GM12873 (cell line): Measurements from ENCODE around the gene TSPEAR.

ENCODE experiments used
- TF ChIP-seq, protein P1 (sequence below): IDR thresholded peaks from 2 replicates; pipeline ENCODE4 v1.5.1; 2012; ENCODE audit warnings: low read depth, mild to moderate bottlenecking, moderate library complexity, low read length, control low read depth; ENCODE audit not compliant: insufficient read depth; ENCODE audit errors: missing control alignments

The TSPEAR gene

DNA sequence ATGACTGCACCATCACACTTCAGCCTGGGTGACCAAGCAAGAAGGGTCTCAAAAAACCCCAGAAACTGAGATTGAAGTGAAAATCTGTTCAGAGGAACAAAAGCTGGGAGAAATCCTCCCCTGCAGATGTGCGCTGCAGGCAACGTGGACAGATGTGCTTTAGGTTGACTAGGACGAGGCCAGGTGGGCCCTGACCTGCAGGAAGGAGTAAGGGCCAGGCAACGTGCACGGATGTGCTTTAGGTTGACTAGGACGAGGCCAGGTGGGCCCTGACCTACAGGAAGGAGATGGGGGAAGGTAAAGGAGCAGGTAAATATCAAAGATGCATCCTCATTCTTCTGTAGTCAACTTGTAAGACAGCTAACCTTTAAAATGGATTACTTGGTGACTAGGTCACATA, 26.9 kb downstream of the TSPEAR start:
- TF ChIP-seq, protein P1, sequence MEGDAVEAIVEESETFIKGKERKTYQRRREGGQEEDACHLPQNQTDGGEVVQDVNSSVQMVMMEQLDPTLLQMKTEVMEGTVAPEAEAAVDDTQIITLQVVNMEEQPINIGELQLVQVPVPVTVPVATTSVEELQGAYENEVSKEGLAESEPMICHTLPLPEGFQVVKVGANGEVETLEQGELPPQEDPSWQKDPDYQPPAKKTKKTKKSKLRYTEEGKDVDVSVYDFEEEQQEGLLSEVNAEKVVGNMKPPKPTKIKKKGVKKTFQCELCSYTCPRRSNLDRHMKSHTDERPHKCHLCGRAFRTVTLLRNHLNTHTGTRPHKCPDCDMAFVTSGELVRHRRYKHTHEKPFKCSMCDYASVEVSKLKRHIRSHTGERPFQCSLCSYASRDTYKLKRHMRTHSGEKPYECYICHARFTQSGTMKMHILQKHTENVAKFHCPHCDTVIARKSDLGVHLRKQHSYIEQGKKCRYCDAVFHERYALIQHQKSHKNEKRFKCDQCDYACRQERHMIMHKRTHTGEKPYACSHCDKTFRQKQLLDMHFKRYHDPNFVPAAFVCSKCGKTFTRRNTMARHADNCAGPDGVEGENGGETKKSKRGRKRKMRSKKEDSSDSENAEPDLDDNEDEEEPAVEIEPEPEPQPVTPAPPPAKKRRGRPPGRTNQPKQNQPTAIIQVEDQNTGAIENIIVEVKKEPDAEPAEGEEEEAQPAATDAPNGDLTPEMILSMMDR = no peak

DNA sequence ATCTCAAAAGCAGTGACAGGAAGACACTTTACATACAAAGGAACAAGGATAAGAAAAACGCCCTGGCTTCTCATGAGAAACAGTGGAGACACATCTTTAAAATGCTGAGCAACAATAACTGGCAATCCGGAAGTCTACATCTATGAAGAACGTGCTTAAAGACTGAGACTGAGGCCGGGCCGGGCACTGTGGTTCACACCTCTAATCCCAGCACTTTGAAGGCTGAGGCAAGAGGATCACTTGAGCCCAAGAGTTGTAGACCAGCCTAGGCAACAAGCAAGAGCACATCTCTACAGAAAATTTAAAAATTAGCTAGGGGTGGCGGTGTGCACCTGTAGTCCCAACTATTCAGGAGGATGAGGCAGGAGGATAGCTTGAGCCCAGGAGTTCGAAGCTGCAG, 27.3 kb downstream of the TSPEAR start:
- TF ChIP-seq, protein P1 = no peak

- TF ChIP-seq, protein P1 = no peak
Measured at GRCh38 chr21:44682580-44683151, 28.7 kb downstream of the TSPEAR start.

DNA sequence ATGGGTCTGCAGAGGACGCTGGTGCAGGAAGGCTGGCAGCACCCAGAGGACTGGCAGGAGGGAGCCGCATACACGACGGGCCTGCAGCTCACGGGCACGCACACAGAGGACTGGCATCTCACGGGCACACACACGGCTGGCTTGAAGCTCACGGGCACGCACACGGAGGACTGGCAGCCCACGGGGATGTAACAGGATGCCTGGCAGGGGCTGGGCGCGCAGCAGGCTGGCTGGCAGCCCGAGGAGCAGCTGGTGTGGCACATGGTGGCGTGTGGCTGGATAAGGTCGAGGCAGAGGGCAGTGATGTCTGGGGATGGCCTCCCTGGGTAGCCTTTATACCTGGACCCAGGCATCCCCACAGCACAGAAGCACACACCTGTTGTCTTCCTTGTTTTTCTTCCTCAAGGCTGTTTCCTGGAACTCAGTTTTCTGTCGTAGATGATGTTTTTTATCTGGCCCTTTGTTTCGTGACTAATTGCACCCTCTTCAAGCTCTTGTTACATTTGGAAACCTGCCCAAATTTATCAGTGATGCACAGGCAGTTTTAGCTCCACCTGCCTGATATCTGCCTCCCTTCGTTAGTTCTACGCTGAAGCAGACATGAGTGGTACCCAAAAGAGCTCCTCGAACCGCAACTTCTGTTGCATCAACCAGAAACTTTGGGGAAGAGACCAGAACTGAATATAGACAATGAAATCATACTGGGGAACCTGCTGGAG, 29.4 kb downstream of the TSPEAR start, which contains the start of gene KRTAP12-1:
TSS of gene KRTAP12-1 (minus strand) at position 303 of the 719 bp plus-strand sequence. CDS start at position 263, 40 bp downstream.
- TF ChIP-seq, protein P1 = no peak

GRCh38 chr21:44681152-44681551, 30.2 kb downstream of the TSPEAR start:
- TF ChIP-seq, protein P1 = no peak

DNA sequence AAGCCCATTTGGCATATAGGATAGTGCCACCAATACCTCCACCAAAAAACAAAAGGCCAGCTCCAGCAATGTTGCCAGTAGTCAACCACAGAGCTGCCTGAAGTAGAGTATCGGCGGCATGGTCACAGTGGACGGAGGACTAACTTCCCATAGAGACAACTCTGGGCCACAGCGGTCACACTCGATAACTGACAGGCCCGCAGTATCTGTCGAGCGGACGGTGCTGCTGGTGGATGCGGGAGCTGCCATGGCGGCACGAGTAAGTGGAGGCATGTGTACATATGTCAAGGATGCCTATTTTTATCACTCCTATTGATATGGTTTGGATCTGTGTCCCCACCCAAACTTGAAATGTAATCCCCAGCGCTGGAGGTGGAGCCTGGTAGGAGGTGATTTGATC, 33.5 kb downstream of the TSPEAR start:
- TF ChIP-seq, protein P1 = no peak

- TF ChIP-seq, protein P1 = no peak
Measured at GRCh38 chr21:44671911-44672310, 39.5 kb downstream of the TSPEAR start.
